Hepatic stellate cell (primary cell): ENCODE data around the gene BCO1.

Source experiments
- DNase-seq: peaks from one replicate; pipeline ENCODE4 v3.0.0; 2011; ENCODE audit warnings: low spot score

The BCO1 gene

DNA sequence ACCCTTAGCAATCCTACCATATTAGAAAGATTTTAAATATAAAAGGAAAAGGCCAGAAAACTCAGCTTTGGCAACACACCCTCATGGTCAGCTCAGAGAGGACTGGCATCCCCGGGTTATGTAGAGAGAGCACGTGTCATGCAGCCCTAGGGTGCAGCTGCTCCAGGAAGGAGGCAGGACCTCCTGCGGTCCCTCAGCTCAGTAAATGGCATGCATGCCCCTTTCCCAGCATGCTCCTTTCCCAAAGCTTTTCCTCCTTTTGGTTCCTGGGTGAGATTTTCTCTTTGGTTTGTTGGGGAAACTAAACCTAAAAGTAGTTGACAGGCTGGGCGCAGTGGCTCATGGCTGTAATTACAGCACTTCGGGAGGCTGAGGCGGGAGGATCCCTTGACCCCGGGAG lies 80.2 kb downstream of the BCO1 start:
- no peak for DNase-seq

DNA sequence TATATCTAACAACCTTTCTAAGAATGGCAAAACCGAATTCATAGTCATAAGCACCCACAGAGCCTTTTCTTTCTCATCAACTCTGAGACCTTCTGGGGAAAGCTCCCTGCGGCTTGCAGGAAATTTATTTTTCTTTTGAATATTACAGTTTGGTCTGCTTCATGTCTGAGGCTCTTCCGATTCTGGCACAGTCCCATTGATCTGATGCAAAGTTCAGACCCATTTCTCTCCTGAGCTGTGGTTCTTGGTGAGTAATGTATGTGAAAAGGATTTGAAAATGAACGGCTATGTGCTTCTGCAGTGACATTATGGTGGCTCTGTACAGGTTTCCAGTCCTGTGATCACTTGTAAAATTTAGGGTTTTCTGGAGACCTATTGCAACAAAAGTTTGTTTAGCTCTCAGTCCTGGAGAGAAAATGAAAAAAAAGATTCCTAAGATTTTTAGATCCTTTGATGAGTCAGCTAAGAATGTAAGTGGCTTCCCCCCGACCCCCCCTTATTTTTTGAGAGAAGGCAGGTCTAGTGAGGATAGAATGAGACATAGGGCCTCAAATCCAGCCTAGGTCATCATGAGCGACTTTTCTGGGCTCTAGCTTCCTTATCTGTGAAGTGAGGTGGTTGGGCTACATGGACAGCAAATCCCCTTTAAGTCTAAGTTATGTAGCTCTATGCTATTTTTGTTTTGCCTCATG lies 80.9 kb downstream of the BCO1 start:
- peak; percentile 55 for DNase-seq

DNA sequence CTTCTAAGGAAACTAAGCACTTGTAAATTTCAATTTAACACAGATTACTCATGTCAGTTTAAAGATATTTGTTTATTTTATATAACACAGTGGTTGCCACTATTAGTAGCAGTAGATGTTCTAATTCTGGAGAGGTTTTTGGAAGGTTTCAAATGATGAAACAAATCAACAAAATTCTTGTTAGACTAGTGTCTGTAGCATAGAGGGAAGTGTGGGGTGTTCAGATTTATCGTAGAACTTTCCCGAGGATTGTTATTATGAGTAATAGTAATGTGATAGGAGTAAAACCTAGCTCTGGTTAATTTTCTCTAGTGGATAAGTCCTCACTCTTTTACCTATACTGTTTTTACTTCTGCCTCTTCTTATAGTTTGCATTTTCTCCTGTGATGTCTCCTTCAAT lies 82.5 kb downstream of the BCO1 start:
- DNase-seq = no peak

DNA sequence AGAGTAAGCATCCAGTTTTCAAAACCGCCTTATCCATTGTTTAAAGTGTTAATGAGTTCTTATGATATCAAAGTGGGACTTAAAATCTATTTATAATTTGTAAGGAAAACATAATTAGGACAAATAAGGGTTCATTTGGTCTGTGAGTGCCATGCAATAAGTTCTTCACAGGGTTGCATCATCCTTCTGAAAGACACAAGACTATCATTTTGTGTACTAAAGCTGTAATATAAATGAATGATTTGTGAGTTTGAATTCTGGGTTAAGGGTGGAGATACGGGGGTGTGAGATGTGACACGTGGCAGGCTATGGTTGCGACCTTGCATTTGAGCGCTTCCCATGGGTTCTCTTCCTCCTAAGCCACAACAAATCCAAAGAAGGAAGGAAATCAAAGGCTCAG lies 83.0 kb downstream of the BCO1 start:
- no peak for DNase-seq

DNA sequence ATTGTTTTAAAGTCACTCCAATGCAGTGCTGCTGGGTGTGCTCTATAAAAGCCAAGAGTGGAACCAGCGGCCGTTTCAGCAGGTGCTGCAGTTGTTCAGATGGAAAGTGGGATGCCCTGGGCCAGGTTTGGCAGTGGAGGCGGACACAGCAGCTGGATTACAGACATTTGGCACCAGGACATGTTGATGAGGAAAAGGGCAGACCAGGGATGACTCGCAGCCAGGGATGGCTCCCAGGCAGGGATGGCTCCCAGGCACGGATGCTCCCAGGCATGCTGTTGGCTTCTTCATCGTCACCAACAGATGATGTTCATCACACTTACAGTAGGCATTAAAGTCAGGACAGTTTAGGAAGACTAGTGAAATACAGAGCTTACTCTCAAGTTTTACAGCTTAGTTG lies 86.3 kb downstream of the BCO1 start:
- DNase-seq = no peak

DNA sequence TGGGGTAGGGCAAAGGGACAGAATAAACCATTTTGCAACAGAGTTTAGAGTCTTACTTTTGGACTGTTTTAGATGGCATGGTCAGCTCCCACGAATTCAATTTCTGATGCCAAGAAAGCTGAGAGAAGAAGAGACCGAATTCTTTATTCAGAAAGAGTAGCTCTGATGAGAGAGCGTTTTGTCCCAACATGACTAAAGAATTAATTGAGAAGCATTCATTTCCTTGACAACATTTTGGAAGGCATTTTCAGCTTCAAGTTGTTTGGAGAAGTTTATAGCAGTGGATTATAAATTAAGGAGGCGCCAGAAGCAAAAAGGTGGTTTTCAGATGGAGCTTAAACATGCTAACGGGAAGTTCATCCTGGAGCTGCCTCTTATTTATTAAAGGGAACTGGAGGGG lies 88.5 kb downstream of the BCO1 start:
- no peak for DNase-seq

DNA sequence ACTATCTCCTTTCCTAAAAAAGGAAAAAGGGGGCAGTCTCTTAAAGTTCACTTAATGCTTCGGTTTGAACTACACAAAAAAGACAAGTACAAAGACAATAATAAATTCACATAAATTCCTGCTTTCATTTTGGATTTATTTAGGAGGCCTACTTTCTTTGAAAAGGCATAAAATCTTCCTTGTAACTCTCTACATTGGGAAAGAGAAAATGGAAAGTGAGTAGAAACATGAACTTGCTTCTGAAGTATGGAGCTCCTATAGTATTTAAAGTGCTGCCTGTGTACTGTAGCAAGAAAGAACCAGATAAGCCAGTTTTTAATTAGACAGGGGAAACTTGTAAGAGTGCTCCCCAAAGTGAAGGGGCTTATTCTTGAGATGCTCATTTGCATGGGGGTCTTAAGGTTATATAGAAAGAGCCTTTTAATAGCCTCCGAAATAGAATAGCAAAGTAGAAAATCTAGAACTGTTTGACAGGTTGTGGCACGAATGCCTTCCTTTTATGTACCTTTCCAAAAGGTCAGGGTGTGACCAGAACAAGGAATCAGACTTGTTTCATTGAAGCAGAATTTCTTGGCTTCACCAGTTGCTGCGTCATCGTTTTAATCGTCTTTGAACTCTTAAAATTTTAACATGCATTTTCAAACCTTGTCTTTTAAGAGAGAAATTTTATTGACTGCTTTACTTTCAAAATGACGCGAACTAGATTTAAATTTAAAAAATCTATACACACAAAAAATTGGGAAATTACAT lies 89.1 kb downstream of the BCO1 start:
- DNase-seq = no peak

DNA sequence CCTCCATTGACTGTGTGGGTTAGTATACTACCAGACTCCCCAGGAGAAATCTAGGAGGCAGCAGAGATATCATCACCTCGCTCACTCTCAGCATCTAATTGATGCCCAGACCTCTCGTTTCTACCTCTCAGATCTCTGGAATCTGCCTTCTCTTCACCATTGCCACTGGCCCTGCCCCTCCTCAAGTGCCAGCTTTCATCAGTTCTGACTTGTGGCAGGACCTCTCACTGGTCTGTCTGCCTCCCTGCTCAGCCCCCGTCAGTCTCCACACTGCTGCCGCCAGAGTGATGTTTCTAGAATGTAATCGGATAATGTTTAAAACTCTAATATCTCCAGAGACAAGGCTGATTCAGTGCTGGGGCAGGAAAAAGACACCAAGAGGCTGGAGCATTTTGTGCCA lies 91.5 kb downstream of the BCO1 start:
- no peak for DNase-seq

DNA sequence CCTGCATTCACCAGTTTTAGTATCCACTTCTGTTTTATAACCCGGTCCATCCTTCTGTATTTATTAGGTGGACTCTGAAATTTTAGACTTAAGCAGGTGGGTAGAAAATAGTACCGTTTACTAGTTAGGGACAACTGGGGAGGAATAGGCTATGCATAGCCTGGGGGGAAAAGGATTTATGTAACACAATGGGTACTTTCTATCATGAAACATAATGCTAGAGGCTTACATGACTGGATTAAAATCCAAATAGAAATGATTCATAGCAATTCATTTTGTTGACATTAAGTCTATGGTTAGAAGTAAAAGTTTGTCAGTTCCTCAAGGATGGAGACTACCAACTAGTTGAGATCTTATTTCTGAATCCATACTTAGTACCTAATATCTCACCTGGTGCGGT lies 94.9 kb downstream of the BCO1 start:
- DNase-seq = no peak

DNA sequence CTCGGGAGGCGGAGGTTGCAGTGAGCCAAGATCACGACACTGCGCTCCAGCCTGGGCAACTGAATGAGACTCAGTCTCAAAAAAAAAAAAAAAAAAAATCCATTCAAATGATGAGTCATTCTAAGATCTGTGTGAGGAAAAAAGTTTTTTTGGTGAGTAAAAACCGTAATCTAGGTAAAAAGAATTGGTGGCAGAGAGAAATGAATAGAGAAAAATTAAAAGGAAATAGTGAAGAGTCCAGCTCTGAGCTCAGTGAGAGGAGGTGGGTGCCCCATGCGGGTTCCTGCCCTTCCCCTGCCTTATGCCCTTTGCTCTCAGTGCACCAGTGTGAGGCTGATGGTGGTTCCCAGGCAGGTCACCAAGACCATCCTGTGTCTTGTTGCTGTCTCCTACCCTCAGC lies 97.2 kb downstream of the BCO1 start:
- no peak for DNase-seq

DNA sequence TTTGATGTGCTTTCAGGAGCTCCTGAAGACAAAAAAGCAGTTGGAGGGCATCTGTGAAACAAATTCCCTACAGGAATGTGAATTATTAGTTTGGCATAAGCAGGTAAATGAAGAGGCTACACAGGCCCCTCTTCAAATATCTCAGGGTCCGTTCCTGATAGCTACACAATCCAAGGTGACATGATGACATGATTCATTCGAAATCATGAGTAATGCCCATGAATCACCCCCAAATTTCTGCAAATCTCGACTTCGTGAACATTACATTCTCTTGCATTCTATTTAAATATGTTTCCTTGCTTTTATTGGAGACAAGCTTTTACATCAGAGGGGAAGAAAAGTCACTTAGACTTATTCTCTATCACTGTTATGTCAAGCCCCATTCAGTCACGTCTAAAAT lies 98.6 kb downstream of the BCO1 start:
- DNase-seq = no peak
